Measurements from ENCODE around the gene AGK. TPM values are rescaled to one million over a fixed set of nuclear protein-coding genes. Genes with fewer than 3 reads are reported as not detected.

Gene AGK
- total and polyA plus RNA-seq, 2 experiments from 2014 or later = 21.9 to 37.9 TPM

DNA sequence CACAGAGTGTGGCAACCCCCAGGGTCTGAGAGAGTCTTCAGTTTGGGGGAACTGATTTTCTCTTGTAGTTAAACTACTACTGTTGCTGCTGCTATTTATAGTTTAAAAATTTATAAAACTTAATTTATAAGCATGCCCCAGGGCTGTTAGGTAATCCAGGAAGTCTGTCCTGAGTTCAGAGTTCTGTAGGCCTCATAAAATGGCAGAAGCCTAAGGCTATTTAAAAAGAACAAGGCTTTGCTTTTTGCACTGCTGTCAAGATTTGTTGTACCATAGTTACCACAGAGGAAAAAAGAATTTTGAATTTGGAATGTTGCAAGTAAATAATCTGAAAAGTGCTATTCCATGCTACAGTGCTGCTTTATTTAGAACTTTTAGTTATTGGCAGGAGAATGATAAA is 66.1 kb downstream of the AGK start:
- H4K20me1 ChIP-seq (replicated peaks; ENCODE audit: insufficient read depth) = no peaks in the 10 kb centered on the region
- Mint-ChIP-seq H3K27ac (no peak overlapping the region), H3K27me3 (ENCODE audit: insufficient read depth, low read depth, poor library complexity) (no peaks in the 10 kb centered on the region), H3K36me3 (ENCODE audit: low read depth) (peaks cover 21% of the 10 kb centered on the region), H3K4me3 (no peak overlapping the region), H3K4me1 (no peaks in the 10 kb centered on the region), H3K9me3 (no peaks in the 10 kb centered on the region)
- no peak overlapping the region for H3K4me2 ChIP-seq
- no peak for ATAC-seq
- no peak overlapping the region for H3K27ac ChIP-seq (ENCODE audit: low read depth)
- H3K4me1 ChIP-seq (ENCODE audit: insufficient read depth) = no peaks in the 10 kb centered on the region
- H3K79me2 ChIP-seq (replicated peaks; ENCODE audit: insufficient read depth) = no peaks in the 10 kb centered on the region
- H3K36me3 ChIP-seq (ENCODE audit: insufficient read depth) = no peaks in the 10 kb centered on the region
- TF ChIP-seq JUNB (IDR thresholded peaks at IDR 0.05; ENCODE audit: unreplicated experiment) = no peak
- TF ChIP-seq NANOG (IDR thresholded peaks at IDR 0.05; ENCODE audit: borderline replicate concordance) = no peak
- TF ChIP-seq, protein P1, sequence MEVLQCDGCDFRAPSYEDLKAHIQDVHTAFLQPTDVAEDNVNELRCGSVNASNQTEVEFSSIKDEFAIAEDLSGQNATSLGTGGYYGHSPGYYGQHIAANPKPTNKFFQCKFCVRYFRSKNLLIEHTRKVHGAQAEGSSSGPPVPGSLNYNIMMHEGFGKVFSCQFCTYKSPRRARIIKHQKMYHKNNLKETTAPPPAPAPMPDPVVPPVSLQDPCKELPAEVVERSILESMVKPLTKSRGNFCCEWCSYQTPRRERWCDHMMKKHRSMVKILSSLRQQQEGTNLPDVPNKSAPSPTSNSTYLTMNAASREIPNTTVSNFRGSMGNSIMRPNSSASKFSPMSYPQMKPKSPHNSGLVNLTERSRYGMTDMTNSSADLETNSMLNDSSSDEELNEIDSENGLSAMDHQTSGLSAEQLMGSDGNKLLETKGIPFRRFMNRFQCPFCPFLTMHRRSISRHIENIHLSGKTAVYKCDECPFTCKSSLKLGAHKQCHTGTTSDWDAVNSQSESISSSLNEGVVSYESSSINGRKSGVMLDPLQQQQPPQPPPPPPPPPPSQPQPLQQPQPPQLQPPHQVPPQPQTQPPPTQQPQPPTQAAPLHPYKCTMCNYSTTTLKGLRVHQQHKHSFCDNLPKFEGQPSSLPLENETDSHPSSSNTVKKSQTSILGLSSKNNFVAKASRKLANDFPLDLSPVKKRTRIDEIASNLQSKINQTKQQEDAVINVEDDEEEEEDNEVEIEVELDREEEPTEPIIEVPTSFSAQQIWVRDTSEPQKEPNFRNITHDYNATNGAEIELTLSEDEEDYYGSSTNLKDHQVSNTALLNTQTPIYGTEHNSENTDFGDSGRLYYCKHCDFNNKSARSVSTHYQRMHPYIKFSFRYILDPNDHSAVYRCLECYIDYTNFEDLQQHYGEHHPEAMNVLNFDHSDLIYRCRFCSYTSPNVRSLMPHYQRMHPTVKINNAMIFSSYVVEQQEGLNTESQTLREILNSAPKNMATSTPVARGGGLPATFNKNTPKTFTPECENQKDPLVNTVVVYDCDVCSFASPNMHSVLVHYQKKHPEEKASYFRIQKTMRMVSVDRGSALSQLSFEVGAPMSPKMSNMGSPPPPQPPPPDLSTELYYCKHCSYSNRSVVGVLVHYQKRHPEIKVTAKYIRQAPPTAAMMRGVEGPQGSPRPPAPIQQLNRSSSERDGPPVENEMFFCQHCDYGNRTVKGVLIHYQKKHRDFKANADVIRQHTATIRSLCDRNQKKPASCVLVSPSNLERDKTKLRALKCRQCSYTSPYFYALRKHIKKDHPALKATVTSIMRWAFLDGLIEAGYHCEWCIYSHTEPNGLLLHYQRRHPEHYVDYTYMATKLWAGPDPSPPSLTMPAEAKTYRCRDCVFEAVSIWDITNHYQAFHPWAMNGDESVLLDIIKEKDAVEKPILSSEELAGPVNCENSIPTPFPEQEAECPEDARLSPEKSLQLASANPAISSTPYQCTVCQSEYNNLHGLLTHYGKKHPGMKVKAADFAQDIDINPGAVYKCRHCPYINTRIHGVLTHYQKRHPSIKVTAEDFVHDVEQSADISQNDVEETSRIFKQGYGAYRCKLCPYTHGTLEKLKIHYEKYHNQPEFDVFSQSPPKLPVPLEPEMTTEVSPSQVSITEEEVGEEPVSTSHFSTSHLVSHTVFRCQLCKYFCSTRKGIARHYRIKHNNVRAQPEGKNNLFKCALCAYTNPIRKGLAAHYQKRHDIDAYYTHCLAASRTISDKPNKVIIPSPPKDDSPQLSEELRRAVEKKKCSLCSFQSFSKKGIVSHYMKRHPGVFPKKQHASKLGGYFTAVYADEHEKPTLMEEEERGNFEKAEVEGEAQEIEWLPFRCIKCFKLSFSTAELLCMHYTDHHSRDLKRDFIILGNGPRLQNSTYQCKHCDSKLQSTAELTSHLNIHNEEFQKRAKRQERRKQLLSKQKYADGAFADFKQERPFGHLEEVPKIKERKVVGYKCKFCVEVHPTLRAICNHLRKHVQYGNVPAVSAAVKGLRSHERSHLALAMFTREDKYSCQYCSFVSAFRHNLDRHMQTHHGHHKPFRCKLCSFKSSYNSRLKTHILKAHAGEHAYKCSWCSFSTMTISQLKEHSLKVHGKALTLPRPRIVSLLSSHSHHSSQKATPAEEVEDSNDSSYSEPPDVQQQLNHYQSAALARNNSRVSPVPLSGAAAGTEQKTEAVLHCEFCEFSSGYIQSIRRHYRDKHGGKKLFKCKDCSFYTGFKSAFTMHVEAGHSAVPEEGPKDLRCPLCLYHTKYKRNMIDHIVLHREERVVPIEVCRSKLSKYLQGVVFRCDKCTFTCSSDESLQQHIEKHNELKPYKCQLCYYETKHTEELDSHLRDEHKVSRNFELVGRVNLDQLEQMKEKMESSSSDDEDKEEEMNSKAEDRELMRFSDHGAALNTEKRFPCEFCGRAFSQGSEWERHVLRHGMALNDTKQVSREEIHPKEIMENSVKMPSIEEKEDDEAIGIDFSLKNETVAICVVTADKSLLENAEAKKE (CRISPR knock-in tag; IDR thresholded peaks at IDR 0.05) = no peak
- no peak for TF ChIP-seq CREB1 (CRISPR knock-in tag; IDR thresholded peaks at IDR 0.05; ENCODE audit: low read depth)
- TF ChIP-seq, protein P2, sequence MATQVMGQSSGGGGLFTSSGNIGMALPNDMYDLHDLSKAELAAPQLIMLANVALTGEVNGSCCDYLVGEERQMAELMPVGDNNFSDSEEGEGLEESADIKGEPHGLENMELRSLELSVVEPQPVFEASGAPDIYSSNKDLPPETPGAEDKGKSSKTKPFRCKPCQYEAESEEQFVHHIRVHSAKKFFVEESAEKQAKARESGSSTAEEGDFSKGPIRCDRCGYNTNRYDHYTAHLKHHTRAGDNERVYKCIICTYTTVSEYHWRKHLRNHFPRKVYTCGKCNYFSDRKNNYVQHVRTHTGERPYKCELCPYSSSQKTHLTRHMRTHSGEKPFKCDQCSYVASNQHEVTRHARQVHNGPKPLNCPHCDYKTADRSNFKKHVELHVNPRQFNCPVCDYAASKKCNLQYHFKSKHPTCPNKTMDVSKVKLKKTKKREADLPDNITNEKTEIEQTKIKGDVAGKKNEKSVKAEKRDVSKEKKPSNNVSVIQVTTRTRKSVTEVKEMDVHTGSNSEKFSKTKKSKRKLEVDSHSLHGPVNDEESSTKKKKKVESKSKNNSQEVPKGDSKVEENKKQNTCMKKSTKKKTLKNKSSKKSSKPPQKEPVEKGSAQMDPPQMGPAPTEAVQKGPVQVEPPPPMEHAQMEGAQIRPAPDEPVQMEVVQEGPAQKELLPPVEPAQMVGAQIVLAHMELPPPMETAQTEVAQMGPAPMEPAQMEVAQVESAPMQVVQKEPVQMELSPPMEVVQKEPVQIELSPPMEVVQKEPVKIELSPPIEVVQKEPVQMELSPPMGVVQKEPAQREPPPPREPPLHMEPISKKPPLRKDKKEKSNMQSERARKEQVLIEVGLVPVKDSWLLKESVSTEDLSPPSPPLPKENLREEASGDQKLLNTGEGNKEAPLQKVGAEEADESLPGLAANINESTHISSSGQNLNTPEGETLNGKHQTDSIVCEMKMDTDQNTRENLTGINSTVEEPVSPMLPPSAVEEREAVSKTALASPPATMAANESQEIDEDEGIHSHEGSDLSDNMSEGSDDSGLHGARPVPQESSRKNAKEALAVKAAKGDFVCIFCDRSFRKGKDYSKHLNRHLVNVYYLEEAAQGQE (IDR thresholded peaks at IDR 0.05; ENCODE audit: unreplicated experiment) = no peak
- no peak for TF ChIP-seq POLR2AphosphoS5 (IDR thresholded peaks at IDR 0.05; ENCODE audit: low read depth)
- TF ChIP-seq ZNF114 (CRISPR knock-in tag; IDR thresholded peaks at IDR 0.05) = no peak
- TF ChIP-seq, protein P3, sequence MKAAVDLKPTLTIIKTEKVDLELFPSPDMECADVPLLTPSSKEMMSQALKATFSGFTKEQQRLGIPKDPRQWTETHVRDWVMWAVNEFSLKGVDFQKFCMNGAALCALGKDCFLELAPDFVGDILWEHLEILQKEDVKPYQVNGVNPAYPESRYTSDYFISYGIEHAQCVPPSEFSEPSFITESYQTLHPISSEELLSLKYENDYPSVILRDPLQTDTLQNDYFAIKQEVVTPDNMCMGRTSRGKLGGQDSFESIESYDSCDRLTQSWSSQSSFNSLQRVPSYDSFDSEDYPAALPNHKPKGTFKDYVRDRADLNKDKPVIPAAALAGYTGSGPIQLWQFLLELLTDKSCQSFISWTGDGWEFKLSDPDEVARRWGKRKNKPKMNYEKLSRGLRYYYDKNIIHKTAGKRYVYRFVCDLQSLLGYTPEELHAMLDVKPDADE (IDR thresholded peaks at IDR 0.05) = no peak
- TF ChIP-seq, protein P4, sequence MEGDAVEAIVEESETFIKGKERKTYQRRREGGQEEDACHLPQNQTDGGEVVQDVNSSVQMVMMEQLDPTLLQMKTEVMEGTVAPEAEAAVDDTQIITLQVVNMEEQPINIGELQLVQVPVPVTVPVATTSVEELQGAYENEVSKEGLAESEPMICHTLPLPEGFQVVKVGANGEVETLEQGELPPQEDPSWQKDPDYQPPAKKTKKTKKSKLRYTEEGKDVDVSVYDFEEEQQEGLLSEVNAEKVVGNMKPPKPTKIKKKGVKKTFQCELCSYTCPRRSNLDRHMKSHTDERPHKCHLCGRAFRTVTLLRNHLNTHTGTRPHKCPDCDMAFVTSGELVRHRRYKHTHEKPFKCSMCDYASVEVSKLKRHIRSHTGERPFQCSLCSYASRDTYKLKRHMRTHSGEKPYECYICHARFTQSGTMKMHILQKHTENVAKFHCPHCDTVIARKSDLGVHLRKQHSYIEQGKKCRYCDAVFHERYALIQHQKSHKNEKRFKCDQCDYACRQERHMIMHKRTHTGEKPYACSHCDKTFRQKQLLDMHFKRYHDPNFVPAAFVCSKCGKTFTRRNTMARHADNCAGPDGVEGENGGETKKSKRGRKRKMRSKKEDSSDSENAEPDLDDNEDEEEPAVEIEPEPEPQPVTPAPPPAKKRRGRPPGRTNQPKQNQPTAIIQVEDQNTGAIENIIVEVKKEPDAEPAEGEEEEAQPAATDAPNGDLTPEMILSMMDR (conservative IDR thresholded peaks at IDR 0.05; ENCODE audit: low read depth in 2 of 2) = no peak
- no peak for TF ChIP-seq STAT1 (IDR thresholded peaks at IDR 0.05; ENCODE audit: unreplicated experiment)
- no peak for TF ChIP-seq ZNF331 (CRISPR knock-in tag; IDR thresholded peaks at IDR 0.05; ENCODE audit: low read depth)
- TF ChIP-seq EZH2 (IDR thresholded peaks at IDR 0.05; ENCODE audit: low read depth, unreplicated experiment) = no peak
- no peak for TF ChIP-seq EZH2phosphoT487 (IDR thresholded peaks at IDR 0.05; ENCODE audit: unreplicated experiment)
- no peaks in the 10 kb centered on the region for H3F3A ChIP-seq (replicated peaks; ENCODE audit: low read depth)
- H3K27me3 ChIP-seq (ENCODE audit: insufficient read depth) = no peaks in the 10 kb centered on the region
- H2AFZ ChIP-seq = no peak overlapping the region
- DNase-seq (ENCODE audit: low spot score) = no peak
- no peak overlapping the region for H3K4me3 ChIP-seq
- no peaks in the 10 kb centered on the region for H3K9me2 ChIP-seq (ENCODE audit: insufficient read depth)
